Measurements from ENCODE around the gene PTCD1. TPM values are rescaled to one million over a fixed set of nuclear protein-coding genes. Genes with fewer than 3 reads are reported as not detected.

Gene PTCD1
- total and polyA plus RNA-seq, 9 of the 15 experiments (the other 6 are each of a cell fraction or from before 2014, with no cell fraction given) = 0.46 to 17.1 (median 6.2) TPM

DNA sequence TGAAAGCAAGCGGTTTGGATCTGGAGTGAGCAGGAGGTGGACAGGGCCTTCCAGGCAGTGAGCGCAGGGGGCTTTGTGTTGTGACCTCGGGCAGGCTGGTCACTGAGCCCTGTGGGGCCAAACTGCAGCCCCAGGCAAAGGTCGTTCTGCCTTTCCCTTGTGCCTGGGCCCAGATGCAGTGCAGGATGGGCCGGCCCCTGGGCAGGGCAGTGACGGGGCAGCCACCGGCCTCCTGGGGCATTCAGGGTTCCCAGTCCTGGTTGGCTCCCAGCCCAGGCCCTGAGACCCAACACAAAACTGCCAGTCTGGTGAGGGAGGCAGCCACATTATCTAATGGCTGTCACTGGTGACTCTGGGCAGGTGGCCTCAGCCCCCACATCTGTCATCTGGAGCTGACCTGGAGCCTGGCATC is 56.9 kb downstream of the PTCD1 start:
- no TSS peak for BruUV-seq (replicated peaks)
- in situ Hi-C loops (cut with MboI) = no loop called here
- H3K4me2 ChIP-seq (ENCODE audit: insufficient read depth, low read length) = no peak overlapping the region
- POLR2A ChIA-PET = no interaction called here
- FAIRE-seq (no peak), ATAC-seq (no peak), DNase-seq (ENCODE audit: extremely low read depth in 1 of 4, low spot score in 3 of 4) (no peak)
- CTCF ChIA-PET (ENCODE audit: low intra/inter-chr PET ratio) = no interaction called here
- H3K27ac ChIP-seq (ENCODE audit: extremely low read depth, low read depth, low read length) = no peak overlapping the region
- intact Hi-C loops (cut with micrococcal nuclease) = no loop called here
- WGBS (ENCODE audit: insufficient coverage, low coverage, missing lambda C conversion rate) = 96% methylated on average over 7 of the region's 7 CpGs
- H3K4me3 ChIP-seq = no peak overlapping the region
- no peak overlapping the region for H2AFZ ChIP-seq (ENCODE audit: low read depth, low read length)
- peaks cover 72% of the 10 kb centered on the region; the same call in 2 of the 3 replicates for H3K36me3 ChIP-seq (ENCODE audit: control insufficient read depth, insufficient read depth, low read length)
- H3K27me3 ChIP-seq (ENCODE audit: control insufficient read depth in 2 of 2, insufficient read depth in 2 of 2, low read length in 2 of 2) = no peaks in the 10 kb centered on the region
- TF ChIP-seq TBL1XR1 (IDR thresholded peaks at IDR 0.05; ENCODE audit: low read length in 2 of 2) (no peak), HNRNPL (IDR thresholded peaks at IDR 0.05; ENCODE audit: low read depth, low read length) (no peak), POLR2G (IDR thresholded peaks at IDR 0.05; ENCODE audit: low read depth, low read length) (peak; percentile 47)
- H3K4me1 ChIP-seq (replicated peaks in 1 of 2; ENCODE audit: control insufficient read depth in 2 of 2, insufficient read depth in 2 of 2, low read length in 2 of 2) = peaks cover 24 to 54% of the 10 kb centered on the region in 2 experiments
- H3K9me3 ChIP-seq (replicated peaks; ENCODE audit: control insufficient read depth, insufficient read depth, low read depth, low read length) = no peaks in the 10 kb centered on the region
- peak overlapping the region in 1 of 2 experiments; percentile 82; a peak in 2 of 4 replicates for H3K9ac ChIP-seq (ENCODE audit: insufficient read depth in 1 of 2, low read depth in 2 of 2, low read length in 2 of 2)
- peaks cover 71% of the 10 kb centered on the region for H3K79me2 ChIP-seq (ENCODE audit: control insufficient read depth, insufficient read depth, low read length)
- H4K20me1 ChIP-seq (replicated peaks; ENCODE audit: control insufficient read depth, insufficient read depth, low read length) = peaks cover 27% of the 10 kb centered on the region; the same call in 1 of the 2 replicates
- H3K9me1 ChIP-seq (ENCODE audit: control insufficient read depth, insufficient read depth, low read length) = peaks cover 6% of the 10 kb centered on the region

- intact Hi-C loops (cut with micrococcal nuclease) = no loop called here
- 83% methylated on average over 16 of the region's 16 CpGs for WGBS (ENCODE audit: insufficient coverage, low coverage, missing lambda C conversion rate)
- BruUV-seq (replicated peaks) = no TSS peak
- Histone ChIP-seq H3K9ac (ENCODE audit: insufficient read depth in 1 of 2, low read depth in 2 of 2, low read length in 2 of 2) (peak overlapping the region; percentile 64 to 82; a peak in 3 of 4 replicates), H3K79me2 (ENCODE audit: control insufficient read depth, insufficient read depth, low read length) (peaks cover 72% of the 10 kb centered on the region), H3K4me2 (ENCODE audit: insufficient read depth, low read length) (peak overlapping the region; percentile 88), H3K27me3 (ENCODE audit: control insufficient read depth in 2 of 2, insufficient read depth in 2 of 2, low read length in 2 of 2) (no peaks in the 10 kb centered on the region), H2AFZ (ENCODE audit: low read depth, low read length) (no peak overlapping the region), H3K9me3 (replicated peaks; ENCODE audit: control insufficient read depth, insufficient read depth, low read depth, low read length) (no peaks in the 10 kb centered on the region), H3K4me3 (no peak overlapping the region), H3K36me3 (ENCODE audit: control insufficient read depth, insufficient read depth, low read length) (peaks cover 72% of the 10 kb centered on the region), H3K4me1 (replicated peaks in 1 of 2; ENCODE audit: control insufficient read depth in 2 of 2, insufficient read depth in 2 of 2, low read length in 2 of 2) (peaks cover 26 to 56% of the 10 kb centered on the region in 2 experiments), H3K9me1 (ENCODE audit: control insufficient read depth, insufficient read depth, low read length) (peaks cover 6% of the 10 kb centered on the region), H4K20me1 (replicated peaks; ENCODE audit: control insufficient read depth, insufficient read depth, low read length) (peaks cover 23% of the 10 kb centered on the region; the same call in 1 of the 2 replicates), H3K27ac (ENCODE audit: extremely low read depth, low read depth, low read length) (peak overlapping the region; percentile 73)
- CTCF ChIA-PET (ENCODE audit: low intra/inter-chr PET ratio) = no interaction called here
- DNase-seq (ENCODE audit: extremely low read depth in 1 of 4, low spot score in 3 of 4) (no peak), FAIRE-seq (no peak), ATAC-seq (no peak)
- POLR2A ChIA-PET = interaction anchor here (0.7 kb wide), 1 partner anchor 10 kb away, joined by 3 read pairs; no protein-coding TSS in a partner anchor
- in situ Hi-C loops (cut with MboI) = no loop called here
- no peak for TF ChIP-seq SREBF1 (IDR thresholded peaks at IDR 0.05; ENCODE audit: borderline replicate concordance, low read depth, low read length)
- no peak for TF ChIP-seq HDGF (IDR thresholded peaks at IDR 0.05)
- no peak for TF ChIP-seq TCF7L2 (IDR thresholded peaks at IDR 0.05; ENCODE audit: low read depth, low read length)
- no peak for TF ChIP-seq ZNF511 (CRISPR knock-in tag; IDR thresholded peaks at IDR 0.05)
- 0 out of 2 replicates have a peak, but pooled peaks have one; percentile 35 for TF ChIP-seq SRSF3 (IDR thresholded peaks at IDR 0.05; ENCODE audit: insufficient read depth, low read length)
- TF ChIP-seq, protein P1, sequence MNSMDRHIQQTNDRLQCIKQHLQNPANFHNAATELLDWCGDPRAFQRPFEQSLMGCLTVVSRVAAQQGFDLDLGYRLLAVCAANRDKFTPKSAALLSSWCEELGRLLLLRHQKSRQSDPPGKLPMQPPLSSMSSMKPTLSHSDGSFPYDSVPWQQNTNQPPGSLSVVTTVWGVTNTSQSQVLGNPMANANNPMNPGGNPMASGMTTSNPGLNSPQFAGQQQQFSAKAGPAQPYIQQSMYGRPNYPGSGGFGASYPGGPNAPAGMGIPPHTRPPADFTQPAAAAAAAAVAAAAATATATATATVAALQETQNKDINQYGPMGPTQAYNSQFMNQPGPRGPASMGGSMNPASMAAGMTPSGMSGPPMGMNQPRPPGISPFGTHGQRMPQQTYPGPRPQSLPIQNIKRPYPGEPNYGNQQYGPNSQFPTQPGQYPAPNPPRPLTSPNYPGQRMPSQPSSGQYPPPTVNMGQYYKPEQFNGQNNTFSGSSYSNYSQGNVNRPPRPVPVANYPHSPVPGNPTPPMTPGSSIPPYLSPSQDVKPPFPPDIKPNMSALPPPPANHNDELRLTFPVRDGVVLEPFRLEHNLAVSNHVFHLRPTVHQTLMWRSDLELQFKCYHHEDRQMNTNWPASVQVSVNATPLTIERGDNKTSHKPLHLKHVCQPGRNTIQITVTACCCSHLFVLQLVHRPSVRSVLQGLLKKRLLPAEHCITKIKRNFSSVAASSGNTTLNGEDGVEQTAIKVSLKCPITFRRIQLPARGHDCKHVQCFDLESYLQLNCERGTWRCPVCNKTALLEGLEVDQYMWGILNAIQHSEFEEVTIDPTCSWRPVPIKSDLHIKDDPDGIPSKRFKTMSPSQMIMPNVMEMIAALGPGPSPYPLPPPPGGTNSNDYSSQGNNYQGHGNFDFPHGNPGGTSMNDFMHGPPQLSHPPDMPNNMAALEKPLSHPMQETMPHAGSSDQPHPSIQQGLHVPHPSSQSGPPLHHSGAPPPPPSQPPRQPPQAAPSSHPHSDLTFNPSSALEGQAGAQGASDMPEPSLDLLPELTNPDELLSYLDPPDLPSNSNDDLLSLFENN (IDR thresholded peaks at IDR 0.05; ENCODE audit: low read depth in 2 of 2, low read length in 2 of 2) = no peak
- TF ChIP-seq EWSR1 (IDR thresholded peaks at IDR 0.05; ENCODE audit: borderline replicate concordance, low read depth, partially characterized antibody) = no peak
Observed at GRCh38 chr7:99380823-99381663, 57.6 kb downstream of the PTCD1 start.
